HepG2 (cell line): ENCODE measurements around the gene PLA1A. TPM values are rescaled to one million over a fixed set of nuclear protein-coding genes. Genes with fewer than 3 reads are reported as not detected.

Experiments
- ATAC-seq: fragments of 200-7000 bp; cut with Tn5 transposase; 3 replicates; pipeline ENCODE4 v1.9.1; 2020; ENCODE audit warnings: mild to moderate bottlenecking, moderate library complexity
- BruUV-seq: library from RNA; stranded (reverse); fragments of 400-500 nt; replicated peaks from 2 replicates; lab custom pipeline; 2021; lab: Mats Ljungman, UMichigan
- CTCF ChIA-PET: fragments of 300-600 bp; formaldehyde crosslinking; extraction: SDS; loops from one replicate; lab custom pipeline; 2021; ENCODE audit warnings: low total read pairs, inconsistent platforms, low intra/inter-chr PET ratio; lab: Yijun Ruan, JAX
- POLR2A ChIA-PET: fragments of 350-600 bp; sonication (Branson Sonifier 250); formaldehyde crosslinking; loops from one replicate; lab custom pipeline; 2020; ENCODE audit warnings: antibody characterized with exemption, inconsistent platforms; lab: Yijun Ruan, JAX
- DNase-seq: peaks from one replicate; pipeline ENCODE4 v3.0.0-alpha.2; 2015; ENCODE audit warnings: low spot score
- FAIRE-seq: peaks from 3 replicates; lab custom pipeline; 2011; peaks lifted over from hg19 to GRCh38; lab: Jason Lieb, UNC
- H2AFZ ChIP-seq: one replicate; pipeline ENCODE4 v1.6.1; 2011; ENCODE audit warnings: low read length, inconsistent platforms
- H3K27ac ChIP-seq: fragments of 300-600 bp; 3 replicates; pipeline ENCODE4 v1.8.0; 2011; ENCODE audit warnings: mixed run types, mild to moderate bottlenecking, mixed read lengths, low read length, inconsistent platforms; ENCODE audit not compliant: insufficient read depth; ENCODE audit errors: extremely low read length
- H3K27me3 ChIP-seq, 2 experiments: fragments of 200-600 bp in 1 of 2; 2 replicates in 1 of 2; 3 replicates in 1 of 2; pipeline versions ENCODE4 v1.6.0 to v1.8.0; 2011; ENCODE audit warnings: low read length in 2 of 2, mild to moderate bottlenecking in 2 of 2, moderate library complexity in 2 of 2, inconsistent platforms in 1 of 2; ENCODE audit not compliant: insufficient read depth in 2 of 2, control insufficient read depth in 1 of 2
- H3K36me3 ChIP-seq, 2 experiments: fragments of 200-600 bp in 1 of 2; replicated peaks in 1 of 2; 2 replicates in 1 of 2; 3 replicates in 1 of 2; pipeline versions ENCODE4 v1.5.1 to v1.8.0; 2011; ENCODE audit warnings: low read length in 2 of 2, inconsistent platforms in 1 of 2; ENCODE audit not compliant: insufficient read depth in 2 of 2, control insufficient read depth in 1 of 2
- H3K4me1 ChIP-seq: 2 replicates; pipeline ENCODE4 v1.5.1; 2012; ENCODE audit warnings: low read length, inconsistent platforms; ENCODE audit not compliant: insufficient read depth
- H3K4me2 ChIP-seq: 2 replicates; pipeline ENCODE4 v1.6.0; 2011; ENCODE audit warnings: low read depth, low read length, inconsistent platforms
- H3K4me3 ChIP-seq, 3 experiments: fragments of 200-600 bp in 1 of 3; sonication (generic), shearing (Covaris generic) in 1 of 3; replicated peaks in 1 of 3; 2 replicates each; pipeline ENCODE4 v1.5.1; 2011 to 2016; ENCODE audit warnings: low read length in 3 of 3, inconsistent platforms in 2 of 3, low read depth in 2 of 3, mild to moderate bottlenecking in 2 of 3, control low read depth in 1 of 3, mixed read lengths in 1 of 3; ENCODE audit not compliant: insufficient read depth in 1 of 3
- H3K79me2 ChIP-seq: one replicate; pipeline ENCODE4 v1.6.1; 2011; ENCODE audit warnings: low read length, inconsistent platforms; ENCODE audit not compliant: insufficient read depth
- H3K9ac ChIP-seq: 2 replicates; pipeline ENCODE4 v1.6.0; 2011; ENCODE audit warnings: mild to moderate bottlenecking, low read depth, low read length, inconsistent platforms; ENCODE audit not compliant: insufficient read depth
- H3K9me3 ChIP-seq: 2 replicates; pipeline ENCODE4 v1.5.1; 2012; ENCODE audit warnings: mild to moderate bottlenecking, low read length
- H4K20me1 ChIP-seq: 2 replicates; pipeline ENCODE4 v1.6.0; 2011; ENCODE audit warnings: inconsistent platforms, mild to moderate bottlenecking, low read length, moderate library complexity; ENCODE audit not compliant: insufficient read depth
- ERF ChIP-seq: IDR thresholded peaks from 2 replicates; pipeline ENCODE4 v1.6.1; 2018; ENCODE audit warnings: missing biosample characterization, missing genetic modification reagents
- NFE2L2 ChIP-seq: fragments of 150-350 bp; IDR thresholded peaks from 2 replicates; pipeline ENCODE4 v1.6.1; 2014; ENCODE audit warnings: low read length
- TARDBP ChIP-seq: sonication (generic); formaldehyde crosslinking; IDR thresholded peaks from 2 replicates; pipeline ENCODE4 v1.8.0; 2022; ENCODE audit warnings: mild to moderate bottlenecking, missing genetic modification reagents
- ZNF205 ChIP-seq: IDR thresholded peaks from 2 replicates; pipeline ENCODE4 v1.6.1; 2018; ENCODE audit warnings: missing biosample characterization, missing genetic modification reagents
- ZNF30 ChIP-seq: sonication (generic); formaldehyde crosslinking; IDR thresholded peaks from 2 replicates; pipeline ENCODE4 v1.5.0; 2020; ENCODE audit warnings: mild to moderate bottlenecking, missing genetic modification reagents
- ZNF317 ChIP-seq: sonication (generic); formaldehyde crosslinking; IDR thresholded peaks from 2 replicates; pipeline ENCODE4 v1.5.0; 2020; ENCODE audit warnings: mild to moderate bottlenecking, missing genetic modification reagents
- ZNF343 ChIP-seq: sonication (generic); formaldehyde crosslinking; IDR thresholded peaks from 2 replicates; pipeline ENCODE4 v1.4.0; 2020; ENCODE audit warnings: mild to moderate bottlenecking, missing genetic modification reagents
- ZNF44 ChIP-seq: sonication (generic); formaldehyde crosslinking; IDR thresholded peaks from 2 replicates; pipeline ENCODE4 v1.5.1; 2020; ENCODE audit warnings: mild to moderate bottlenecking, missing genetic modification reagents
- ZNF530 ChIP-seq: sonication (generic); formaldehyde crosslinking; IDR thresholded peaks from 2 replicates; pipeline ENCODE4 v1.5.0; 2020; ENCODE audit warnings: low read depth, mild to moderate bottlenecking, missing genetic modification reagents
- ZSCAN12 ChIP-seq: sonication (generic); formaldehyde crosslinking; IDR thresholded peaks from 2 replicates; pipeline ENCODE4 v1.9.0; 2021; ENCODE audit warnings: mild to moderate bottlenecking, missing genetic modification reagents
- WGBS: methylation state at CpG from one replicate; pipeline ENCODE4 v1.1.6; 2017; ENCODE audit warnings: low lambda C conversion rate; 5-methylcytosine and 5-hydroxymethylcytosine counted together
- in situ Hi-C: cut with HindIII; loops from 2 replicates; pipeline ENCODE4 v1.10.0; 2017; ENCODE audit warnings: low pct_unique_long_range_greater_than_20kb; ENCODE audit not compliant: extremely low pct_ligation_motif_present
- intact Hi-C: fragments of 100-400 bp; cut with micrococcal nuclease; formaldehyde crosslinking; loops from one replicate; pipeline ENCODE4 v1.10.0; 2022; ENCODE audit not compliant: unreplicated experiment
- polyA plus RNA-seq, 8 experiments: library from polyadenylated mRNA; depleted of rRNA in 3 of 8; stranded (reverse) in 7 of 8; unstranded in 1 of 8; fragments of >200 nt; fragmentation: Illumina TruSeq in 4 of 8; extraction: Trizol in 4 of 8; gene quantifications; 2 replicates each; pipeline versions ENCODE4 v1.2.1 to v1.2.3, GENCODE V29; 2011 to 2016; ENCODE audit warnings: low read depth in 4 of 8, missing spikeins in 1 of 8, mixed read lengths in 1 of 8; ENCODE audit not compliant: insufficient read depth in 1 of 8
- total RNA-seq, 5 experiments: library from RNA; depleted of rRNA; stranded (reverse); fragments of >200 nt; fragmentation: Illumina TruSeq; extraction: Trizol; gene quantifications; 2 replicates each; pipeline ENCODE4 v1.2.3, GENCODE V29; 2016; ENCODE audit warnings: low read depth in 1 of 5
- TF ChIP-seq, protein P1 (sequence below): sonication (generic); formaldehyde crosslinking; IDR thresholded peaks from 2 replicates; pipeline ENCODE4 v1.4.0; 2020; ENCODE audit warnings: low read depth, mild to moderate bottlenecking, missing genetic modification reagents
- TF ChIP-seq, protein P2 (sequence below): sonication (generic); formaldehyde crosslinking; IDR thresholded peaks from 2 replicates; pipeline ENCODE4 v1.4.0; 2020; ENCODE audit warnings: mild to moderate bottlenecking, missing genetic modification reagents, borderline replicate concordance
- TF ChIP-seq, protein P3 (sequence below): sonication (generic); formaldehyde crosslinking; IDR thresholded peaks from 2 replicates; pipeline ENCODE4 v1.4.0; 2020; ENCODE audit warnings: mild to moderate bottlenecking, missing genetic modification reagents

The PLA1A gene
- total and polyA plus RNA-seq, 2 of the 13 experiments (the other 11 are each of a cell fraction or from before 2014, with no cell fraction given): 0.11 to 0.18 TPM

DNA sequence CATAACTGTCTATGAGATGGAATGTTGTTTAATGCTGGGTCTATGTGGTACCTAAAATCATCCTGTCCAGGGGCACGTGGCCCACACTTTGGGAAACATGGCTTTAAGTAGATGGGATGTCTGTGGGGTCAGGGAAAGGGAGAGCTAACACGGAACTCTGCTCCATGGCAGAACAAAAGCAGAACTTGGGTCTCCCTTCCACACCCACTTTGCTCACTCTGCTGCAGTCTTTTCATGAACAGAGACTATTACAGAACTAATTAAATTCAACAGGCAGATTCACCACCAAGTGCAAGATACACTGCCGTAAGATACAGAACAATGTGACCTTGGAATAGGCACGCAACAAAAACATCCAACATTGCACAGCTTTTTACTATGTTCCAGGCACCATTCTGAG, 34.5 kb downstream of the PLA1A start:
- Histone ChIP-seq H3K9me3 (no peaks in the 10 kb centered on the region), H3K4me2 (no peak overlapping the region), H3K4me3 (no peak overlapping the region), H3K36me3 (no peaks in the 10 kb centered on the region), H3K4me1 (no peaks in the 10 kb centered on the region), H3K9ac (no peak overlapping the region), H4K20me1 (no peaks in the 10 kb centered on the region), H3K27ac (no peak overlapping the region), H3K79me2 (no peaks in the 10 kb centered on the region), H3K27me3 (no peaks in the 10 kb centered on the region; a peak in 1 of 5 replicates), H2AFZ (no peak overlapping the region)
- FAIRE-seq (no peak), DNase-seq (no peak), ATAC-seq (no peak)
- ChIA-PET POLR2A (no interaction called here), CTCF (no interaction called here)
- no TSS peak for BruUV-seq
- TF ChIP-seq, protein P1, sequence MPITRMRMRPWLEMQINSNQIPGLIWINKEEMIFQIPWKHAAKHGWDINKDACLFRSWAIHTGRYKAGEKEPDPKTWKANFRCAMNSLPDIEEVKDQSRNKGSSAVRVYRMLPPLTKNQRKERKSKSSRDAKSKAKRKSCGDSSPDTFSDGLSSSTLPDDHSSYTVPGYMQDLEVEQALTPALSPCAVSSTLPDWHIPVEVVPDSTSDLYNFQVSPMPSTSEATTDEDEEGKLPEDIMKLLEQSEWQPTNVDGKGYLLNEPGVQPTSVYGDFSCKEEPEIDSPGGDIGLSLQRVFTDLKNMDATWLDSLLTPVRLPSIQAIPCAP: no peak
- no peak for TF ChIP-seq ERF (CRISPR knock-in tag)
- TF ChIP-seq ZNF317: no peak
- WGBS: 55% methylated on average over 4 of the region's 4 CpGs
- intact Hi-C loops: no loop called here
- in situ Hi-C loops: no loop called here

DNA sequence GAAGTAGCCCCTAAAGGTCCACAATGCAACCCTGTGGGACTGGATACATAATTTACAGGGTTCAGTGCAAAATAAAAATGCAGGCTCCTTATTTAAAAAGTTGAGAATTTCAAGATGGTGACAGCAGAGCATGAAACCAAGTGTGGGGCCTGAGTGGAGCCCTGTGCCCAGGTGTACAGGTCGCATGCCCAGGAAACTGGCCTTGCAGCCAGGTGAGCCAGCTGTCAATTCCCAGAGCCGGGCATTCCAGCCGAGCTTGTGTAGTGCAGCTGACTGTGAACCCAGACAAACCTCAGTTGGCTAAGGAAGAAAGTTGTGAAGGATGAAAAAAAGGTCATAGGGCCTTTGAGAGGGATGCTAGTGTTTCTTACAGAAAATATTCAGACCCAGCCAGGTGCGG, 35.1 kb downstream of the PLA1A start:
- in situ Hi-C loops: no loop called here
- intact Hi-C loops: no loop called here
- H3K27ac ChIP-seq: no peak overlapping the region
- DNase-seq (no peak), ATAC-seq (no peak), FAIRE-seq (no peak)
- no peak overlapping the region for H3K4me3 ChIP-seq
- no peak overlapping the region for H3K9ac ChIP-seq
- no TSS peak for BruUV-seq
- 40% methylated on average over 3 of the region's 4 CpGs for WGBS
- no peaks in the 10 kb centered on the region for H4K20me1 ChIP-seq
- no peaks in the 10 kb centered on the region for H3K9me3 ChIP-seq
- no peak overlapping the region for H3K4me2 ChIP-seq
- H2AFZ ChIP-seq: no peak overlapping the region
- POLR2A ChIA-PET: no interaction called here
- no peaks in the 10 kb centered on the region for H3K36me3 ChIP-seq
- CTCF ChIA-PET: no interaction called here
- no peaks in the 10 kb centered on the region for H3K4me1 ChIP-seq
- no peaks in the 10 kb centered on the region for H3K79me2 ChIP-seq
- no peaks in the 10 kb centered on the region; a peak in 1 of 5 replicates for H3K27me3 ChIP-seq
- no peak for TF ChIP-seq NFE2L2
- TF ChIP-seq ZSCAN12 (CRISPR knock-in tag): no peak
- TF ChIP-seq ZNF205 (CRISPR knock-in tag): no peak
- TF ChIP-seq, protein P2, sequence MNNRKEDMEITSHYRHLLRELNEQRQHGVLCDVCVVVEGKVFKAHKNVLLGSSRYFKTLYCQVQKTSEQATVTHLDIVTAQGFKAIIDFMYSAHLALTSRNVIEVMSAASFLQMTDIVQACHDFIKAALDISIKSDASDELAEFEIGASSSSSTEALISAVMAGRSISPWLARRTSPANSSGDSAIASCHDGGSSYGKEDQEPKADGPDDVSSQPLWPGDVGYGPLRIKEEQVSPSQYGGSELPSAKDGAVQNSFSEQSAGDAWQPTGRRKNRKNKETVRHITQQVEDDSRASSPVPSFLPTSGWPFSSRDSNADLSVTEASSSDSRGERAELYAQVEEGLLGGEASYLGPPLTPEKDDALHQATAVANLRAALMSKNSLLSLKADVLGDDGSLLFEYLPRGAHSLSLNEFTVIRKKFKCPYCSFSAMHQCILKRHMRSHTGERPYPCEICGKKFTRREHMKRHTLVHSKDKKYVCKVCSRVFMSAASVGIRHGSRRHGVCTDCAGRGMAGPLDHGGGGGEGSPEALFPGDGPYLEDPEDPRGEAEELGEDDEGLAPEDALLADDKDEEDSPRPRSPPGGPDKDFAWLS: no peak
- TF ChIP-seq, protein P3, sequence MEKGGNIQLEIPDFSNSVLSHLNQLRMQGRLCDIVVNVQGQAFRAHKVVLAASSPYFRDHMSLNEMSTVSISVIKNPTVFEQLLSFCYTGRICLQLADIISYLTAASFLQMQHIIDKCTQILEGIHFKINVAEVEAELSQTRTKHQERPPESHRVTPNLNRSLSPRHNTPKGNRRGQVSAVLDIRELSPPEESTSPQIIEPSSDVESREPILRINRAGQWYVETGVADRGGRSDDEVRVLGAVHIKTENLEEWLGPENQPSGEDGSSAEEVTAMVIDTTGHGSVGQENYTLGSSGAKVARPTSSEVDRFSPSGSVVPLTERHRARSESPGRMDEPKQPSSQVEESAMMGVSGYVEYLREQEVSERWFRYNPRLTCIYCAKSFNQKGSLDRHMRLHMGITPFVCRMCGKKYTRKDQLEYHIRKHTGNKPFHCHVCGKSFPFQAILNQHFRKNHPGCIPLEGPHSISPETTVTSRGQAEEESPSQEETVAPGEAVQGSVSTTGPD (CRISPR knock-in tag): no peak
- no peak for TF ChIP-seq TARDBP (CRISPR knock-in tag)
- TF ChIP-seq ZNF44 (CRISPR knock-in tag): no peak
- no peak for TF ChIP-seq ZNF530 (CRISPR knock-in tag)
- no peak for TF ChIP-seq ZNF30 (CRISPR knock-in tag)
- TF ChIP-seq ZNF343 (CRISPR knock-in tag): no peak
